Osteoblast (primary cell): ENCODE results near the gene GLT6D1. TPM values are rescaled to one million over a fixed set of nuclear protein-coding genes. Genes with fewer than 3 reads are reported as not detected.
A peak's percentile ranks its signal among the peaks of the same experiment; 100 is the strongest.

Experiments used
- DNase-seq: peaks from one replicate; pipeline ENCODE4 v3.0.0; 2011; ENCODE audit warnings: low spot score, mixed read lengths; ENCODE audit not compliant: insufficient read length; ENCODE audit errors: missing footprints
- H2AFZ ChIP-seq: 2 replicates; pipeline ENCODE4 v1.6.0; 2011; ENCODE audit warnings: mild to moderate bottlenecking, low read length
- H3K27ac ChIP-seq: 2 replicates; pipeline ENCODE4 v1.5.1; 2011; ENCODE audit warnings: mild to moderate bottlenecking, low read depth, low read length, moderate library complexity
- H3K27me3 ChIP-seq: 2 replicates; pipeline ENCODE4 v1.6.0; 2012; ENCODE audit warnings: mild to moderate bottlenecking, control low read depth, inconsistent platforms, low read length, moderate library complexity; ENCODE audit not compliant: insufficient read depth
- H3K36me3 ChIP-seq: 2 replicates; pipeline ENCODE4 v1.5.1; 2011; ENCODE audit warnings: mild to moderate bottlenecking, low read length, control low read depth, moderate library complexity; ENCODE audit not compliant: insufficient read depth
- H3K4me1 ChIP-seq: 2 replicates; pipeline ENCODE4 v1.5.1; 2011; ENCODE audit warnings: mild to moderate bottlenecking, low read length, control low read depth, moderate library complexity; ENCODE audit not compliant: insufficient read depth
- H3K4me2 ChIP-seq: 2 replicates; pipeline ENCODE4 v1.6.0; 2011; ENCODE audit warnings: mild to moderate bottlenecking, low read length; ENCODE audit not compliant: insufficient read depth
- H3K4me3 ChIP-seq: fragments of 200-600 bp; sonication (generic); 3 replicates; pipeline ENCODE4 v1.5.1; 2012; ENCODE audit warnings: mild to moderate bottlenecking, low read length, inconsistent platforms; ENCODE audit not compliant: insufficient read depth
- H3K79me2 ChIP-seq: 2 replicates; pipeline ENCODE4 v1.6.0; 2012; ENCODE audit warnings: mild to moderate bottlenecking, low read length, control low read depth, inconsistent platforms; ENCODE audit not compliant: insufficient read depth
- H3K9me3 ChIP-seq: 2 replicates; pipeline ENCODE4 v1.5.1; 2011; ENCODE audit warnings: low read depth, low read length, control low read depth
- H4K20me1 ChIP-seq: 2 replicates; pipeline ENCODE4 v1.6.0; 2012; ENCODE audit warnings: mild to moderate bottlenecking, low read length, control low read depth; ENCODE audit not compliant: insufficient read depth
- total RNA-seq: library from RNA; depleted of rRNA; stranded (reverse); fragments of >200 nt; gene quantifications from 2 replicates; pipeline ENCODE4 v1.2.3, GENCODE V29; 2012
- TF ChIP-seq, protein P1 (sequence below): IDR thresholded peaks from 2 replicates; pipeline ENCODE4 v1.5.1; 2011; ENCODE audit warnings: mild to moderate bottlenecking, low read depth, low read length, moderate library complexity; ENCODE audit errors: extremely low read depth

GLT6D1 gene
- total RNA-seq, 1 donor: not detected

DNA sequence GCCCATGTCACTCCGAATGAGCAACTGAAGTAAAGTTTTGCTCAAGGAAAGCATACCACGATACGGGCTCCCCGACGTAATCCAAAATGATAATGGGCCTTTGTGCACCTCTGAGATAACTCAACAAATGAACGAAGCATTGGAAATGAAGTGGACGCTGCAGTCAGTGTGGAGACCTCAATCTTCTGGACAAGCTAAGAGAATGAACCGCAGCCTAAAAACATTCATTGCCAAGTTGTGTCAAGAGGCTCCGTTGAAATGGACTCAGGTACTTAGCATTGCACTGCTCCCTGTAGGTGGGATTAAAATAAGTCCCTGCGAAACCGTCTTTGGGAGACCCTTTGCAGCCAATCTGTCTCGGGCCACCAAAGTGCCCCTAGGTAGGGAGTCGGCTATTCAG is 19.9 kb upstream of the GLT6D1 start:
- TF ChIP-seq, protein P1, sequence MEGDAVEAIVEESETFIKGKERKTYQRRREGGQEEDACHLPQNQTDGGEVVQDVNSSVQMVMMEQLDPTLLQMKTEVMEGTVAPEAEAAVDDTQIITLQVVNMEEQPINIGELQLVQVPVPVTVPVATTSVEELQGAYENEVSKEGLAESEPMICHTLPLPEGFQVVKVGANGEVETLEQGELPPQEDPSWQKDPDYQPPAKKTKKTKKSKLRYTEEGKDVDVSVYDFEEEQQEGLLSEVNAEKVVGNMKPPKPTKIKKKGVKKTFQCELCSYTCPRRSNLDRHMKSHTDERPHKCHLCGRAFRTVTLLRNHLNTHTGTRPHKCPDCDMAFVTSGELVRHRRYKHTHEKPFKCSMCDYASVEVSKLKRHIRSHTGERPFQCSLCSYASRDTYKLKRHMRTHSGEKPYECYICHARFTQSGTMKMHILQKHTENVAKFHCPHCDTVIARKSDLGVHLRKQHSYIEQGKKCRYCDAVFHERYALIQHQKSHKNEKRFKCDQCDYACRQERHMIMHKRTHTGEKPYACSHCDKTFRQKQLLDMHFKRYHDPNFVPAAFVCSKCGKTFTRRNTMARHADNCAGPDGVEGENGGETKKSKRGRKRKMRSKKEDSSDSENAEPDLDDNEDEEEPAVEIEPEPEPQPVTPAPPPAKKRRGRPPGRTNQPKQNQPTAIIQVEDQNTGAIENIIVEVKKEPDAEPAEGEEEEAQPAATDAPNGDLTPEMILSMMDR: no peak

DNA sequence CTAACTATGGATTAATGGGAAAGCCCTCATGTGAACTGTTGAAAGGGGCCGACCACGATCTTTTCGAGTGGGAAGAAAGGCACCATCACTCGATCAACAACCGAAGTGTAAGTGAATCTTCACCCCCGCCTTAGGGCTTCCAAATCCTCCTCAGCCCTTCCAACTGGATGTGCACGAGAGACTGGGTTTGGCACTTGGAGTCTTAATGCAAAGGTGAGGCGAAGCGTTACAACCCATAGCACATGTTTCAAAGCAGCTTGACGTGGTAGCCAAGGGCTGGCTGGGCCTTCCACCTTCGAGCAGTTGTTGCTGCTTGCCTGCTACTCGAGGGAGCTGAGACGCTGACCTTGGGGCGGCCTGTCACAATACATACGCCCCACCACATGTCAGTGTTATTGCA is 18.1 kb upstream of the GLT6D1 start:
- no peak overlapping the region for H3K4me3 ChIP-seq
- DNase-seq: peak; percentile 30
- H3K79me2 ChIP-seq: no peaks in the 10 kb centered on the region
- no peaks in the 10 kb centered on the region for H3K9me3 ChIP-seq
- no peaks in the 10 kb centered on the region for H3K4me1 ChIP-seq
- TF ChIP-seq, protein P1: no peak
- no peak overlapping the region for H2AFZ ChIP-seq
- no peaks in the 10 kb centered on the region for H3K27me3 ChIP-seq
- H3K36me3 ChIP-seq: no peaks in the 10 kb centered on the region
- H3K27ac ChIP-seq: no peak overlapping the region
- H4K20me1 ChIP-seq: no peaks in the 10 kb centered on the region
- H3K4me2 ChIP-seq: no peak overlapping the region

More for the DNA sequence above, 19.9 kb upstream of the GLT6D1 start:
- peak; percentile 72 for DNase-seq
- Histone ChIP-seq H3K9me3 (no peaks in the 10 kb centered on the region), H3K4me3 (no peak overlapping the region), H3K36me3 (no peaks in the 10 kb centered on the region), H3K79me2 (no peaks in the 10 kb centered on the region), H3K4me2 (no peak overlapping the region), H3K4me1 (no peaks in the 10 kb centered on the region), H4K20me1 (no peaks in the 10 kb centered on the region), H3K27ac (no peak overlapping the region), H2AFZ (no peak overlapping the region), H3K27me3 (no peaks in the 10 kb centered on the region)

DNA sequence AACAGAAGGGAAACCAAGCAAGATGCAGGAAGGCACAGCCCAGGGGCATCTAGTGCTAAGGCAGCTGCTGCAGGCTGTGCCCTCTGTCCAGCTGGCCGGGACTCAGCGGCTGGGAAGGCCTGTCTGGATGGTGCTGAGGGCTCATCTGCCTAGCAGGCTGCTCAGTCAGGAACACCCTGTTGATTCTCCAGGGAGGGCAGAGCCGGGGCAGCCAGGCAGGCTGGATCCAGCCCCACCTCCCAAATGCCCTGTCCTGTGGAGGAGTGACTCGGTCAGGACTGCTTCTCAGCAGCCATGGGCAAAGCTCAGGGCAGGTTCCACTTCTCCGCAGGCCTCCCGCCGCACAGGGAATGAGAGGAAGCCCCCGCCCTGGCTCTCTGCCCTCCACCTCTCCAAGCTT is 16.0 kb upstream of the GLT6D1 start:
- Histone ChIP-seq H3K79me2 (no peaks in the 10 kb centered on the region), H3K4me3 (no peak overlapping the region), H2AFZ (no peak overlapping the region), H3K27ac (no peak overlapping the region), H3K36me3 (no peaks in the 10 kb centered on the region), H3K27me3 (no peaks in the 10 kb centered on the region), H4K20me1 (no peaks in the 10 kb centered on the region), H3K4me2 (no peak overlapping the region), H3K4me1 (no peaks in the 10 kb centered on the region), H3K9me3 (no peaks in the 10 kb centered on the region)
- TF ChIP-seq, protein P1: no peak
- no peak for DNase-seq

DNA sequence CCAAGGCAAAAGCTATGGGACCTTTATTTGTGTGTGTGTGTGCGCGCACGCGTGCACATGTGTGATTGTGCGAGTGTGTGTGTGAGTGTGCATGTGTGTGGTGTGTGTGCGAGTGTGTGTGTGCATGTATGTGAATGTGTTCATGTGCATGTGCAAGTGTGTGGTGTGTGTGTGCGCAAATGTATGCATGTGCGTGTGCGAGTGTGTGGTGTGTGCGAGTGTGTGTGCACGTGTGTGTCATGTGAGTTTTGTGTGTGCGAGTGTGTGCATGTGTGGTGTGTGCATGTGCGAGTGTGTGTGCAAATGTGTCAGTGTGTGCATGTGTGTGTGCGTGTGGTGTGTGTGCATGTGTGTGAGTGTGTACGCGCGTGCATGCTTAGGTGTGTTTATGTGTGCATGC is 11.1 kb upstream of the GLT6D1 start:
- DNase-seq: no peak
- Histone ChIP-seq H3K27ac (no peak overlapping the region), H3K4me2 (no peak overlapping the region), H3K4me3 (no peak overlapping the region), H3K79me2 (no peaks in the 10 kb centered on the region), H3K36me3 (no peaks in the 10 kb centered on the region), H3K9me3 (peaks cover 4% of the 10 kb centered on the region), H2AFZ (no peak overlapping the region), H3K4me1 (no peaks in the 10 kb centered on the region), H3K27me3 (no peaks in the 10 kb centered on the region), H4K20me1 (no peaks in the 10 kb centered on the region)
- TF ChIP-seq, protein P1: no peak
